ENCODE measurements around the gene GRM1. TPM values are rescaled to one million over a fixed set of nuclear protein-coding genes. Genes with fewer than 3 reads are reported as not detected.
A peak's percentile ranks its signal among the peaks of the same experiment; 100 is the strongest.

GRM1 gene
- total and polyA plus RNA-seq, 2 experiments from 2014 or later, result not detected

GRCh38 chr6:146290589-146290901 is 261.7 kb downstream of the GRM1 start:
- Histone ChIP-seq H3K27me3 (replicated peaks; ENCODE audit: insufficient read depth) (no peaks in the 10 kb centered on the region), H3K36me3 (ENCODE audit: low read depth) (no peaks in the 10 kb centered on the region), H3K4me1 (ENCODE audit: insufficient read depth) (peaks cover 15% of the 10 kb centered on the region; the same call in 1 of the 2 replicates), H3K4me2 (ENCODE audit: unreplicated experiment) (peak overlapping the region; percentile 58), H4K20me1 (ENCODE audit: insufficient read depth) (no peaks in the 10 kb centered on the region), H3F3A (ENCODE audit: insufficient read depth) (no peaks in the 10 kb centered on the region), H3K27ac (no peak overlapping the region), H3K79me2 (ENCODE audit: insufficient read depth) (no peaks in the 10 kb centered on the region), H3K9me3 (ENCODE audit: low read depth) (no peaks in the 10 kb centered on the region), H3K9me2 (ENCODE audit: insufficient read depth) (0 out of 2 replicates have a peak, but pooled peaks cover 7% of the 10 kb centered on the region), H3K4me3 (no peak overlapping the region), H2AFZ (0 out of 2 replicates have a peak overlapping the region, but pooled peaks have one; percentile 69), H3K9ac (no peak overlapping the region)
- 28 to 34% methylated on average over 2 of the region's 2 CpGs for WGBS, 2 experiments (ENCODE audit: low coverage in 1 of 2, low lambda C conversion rate in 2 of 2, missing lambda C conversion rate in 2 of 2)
- TF ChIP-seq EZH2phosphoT487 (IDR thresholded peaks at IDR 0.05; ENCODE audit: insufficient read depth, low read depth) (no peak), EZH2 (IDR thresholded peaks at IDR 0.05; ENCODE audit: insufficient read depth, poor library complexity, severe bottlenecking) (no peak)
- DNase-seq, result no peak
- in situ Hi-C loops (cut with MboI), result no loop called here

GRCh38 chr6:146292506-146292905 is 263.6 kb downstream of the GRM1 start:
- no peaks in the 10 kb centered on the region for H3F3A ChIP-seq (ENCODE audit: insufficient read depth)
- no peaks in the 10 kb centered on the region for H3K27me3 ChIP-seq (replicated peaks; ENCODE audit: insufficient read depth)
- in situ Hi-C loops (cut with MboI), result no loop called here
- H3K36me3 ChIP-seq (ENCODE audit: low read depth), result no peaks in the 10 kb centered on the region
- H3K4me2 ChIP-seq (ENCODE audit: unreplicated experiment), result no peak overlapping the region
- H2AFZ ChIP-seq, result no peak overlapping the region
- no peak overlapping the region for H3K4me3 ChIP-seq
- H3K9ac ChIP-seq, result no peak overlapping the region
- H3K27ac ChIP-seq, result no peak overlapping the region
- peaks cover 12% of the 10 kb centered on the region; the same call in 1 of the 2 replicates for H3K4me1 ChIP-seq (ENCODE audit: insufficient read depth)
- H4K20me1 ChIP-seq (ENCODE audit: insufficient read depth), result no peaks in the 10 kb centered on the region
- TF ChIP-seq EZH2 (IDR thresholded peaks at IDR 0.05; ENCODE audit: insufficient read depth, poor library complexity, severe bottlenecking), result no peak
- no peak for TF ChIP-seq EZH2phosphoT487 (IDR thresholded peaks at IDR 0.05; ENCODE audit: insufficient read depth, low read depth)
- WGBS, 2 experiments (ENCODE audit: low coverage in 1 of 2, low lambda C conversion rate in 2 of 2, missing lambda C conversion rate in 2 of 2), result 97 to 100% methylated on average over 1 of the region's 1 CpG
- H3K9me2 ChIP-seq (ENCODE audit: insufficient read depth), result 0 out of 2 replicates have a peak, but pooled peaks cover 7% of the 10 kb centered on the region
- H3K79me2 ChIP-seq (ENCODE audit: insufficient read depth), result no peaks in the 10 kb centered on the region
- DNase-seq, result no peak
- no peaks in the 10 kb centered on the region for H3K9me3 ChIP-seq (ENCODE audit: low read depth)

- Histone ChIP-seq H3K4me1 (ENCODE audit: insufficient read depth) (peaks cover under 1% of the 10 kb centered on the region; the same call in 1 of the 2 replicates), H2AFZ (no peak overlapping the region), H3K27me3 (replicated peaks; ENCODE audit: insufficient read depth) (no peaks in the 10 kb centered on the region), H3K9me2 (ENCODE audit: insufficient read depth) (0 out of 2 replicates have a peak, but pooled peaks cover 7% of the 10 kb centered on the region), H3K4me3 (no peak overlapping the region), H3K79me2 (ENCODE audit: insufficient read depth) (no peaks in the 10 kb centered on the region), H4K20me1 (ENCODE audit: insufficient read depth) (no peaks in the 10 kb centered on the region), H3K9ac (no peak overlapping the region), H3F3A (ENCODE audit: insufficient read depth) (no peaks in the 10 kb centered on the region), H3K27ac (no peak overlapping the region), H3K9me3 (ENCODE audit: low read depth) (no peaks in the 10 kb centered on the region), H3K36me3 (ENCODE audit: low read depth) (no peaks in the 10 kb centered on the region), H3K4me2 (ENCODE audit: unreplicated experiment) (no peak overlapping the region)
- WGBS, 2 experiments (ENCODE audit: low coverage in 1 of 2, low lambda C conversion rate in 2 of 2, missing lambda C conversion rate in 2 of 2), result 92% methylated on average over 4 of the region's 4 CpGs
- in situ Hi-C loops (cut with MboI), result no loop called here
- no peak for DNase-seq
- TF ChIP-seq EZH2phosphoT487 (IDR thresholded peaks at IDR 0.05; ENCODE audit: insufficient read depth, low read depth), result no peak
- TF ChIP-seq EZH2 (IDR thresholded peaks at IDR 0.05; ENCODE audit: insufficient read depth, poor library complexity, severe bottlenecking), result no peak
These were observed 266.8 kb downstream of the GRM1 start for GRCh38 chr6:146295695-146296094.

- TF ChIP-seq EZH2 (IDR thresholded peaks at IDR 0.05; ENCODE audit: insufficient read depth, poor library complexity, severe bottlenecking) (no peak), EZH2phosphoT487 (IDR thresholded peaks at IDR 0.05; ENCODE audit: insufficient read depth, low read depth) (no peak)
- Histone ChIP-seq H3K4me1 (ENCODE audit: insufficient read depth) (no peaks in the 10 kb centered on the region), H3K4me3 (no peak overlapping the region), H3K9me3 (ENCODE audit: low read depth) (no peaks in the 10 kb centered on the region), H3K79me2 (ENCODE audit: insufficient read depth) (no peaks in the 10 kb centered on the region), H2AFZ (no peak overlapping the region), H3K36me3 (ENCODE audit: low read depth) (no peaks in the 10 kb centered on the region), H3K27ac (no peak overlapping the region), H3K9ac (no peak overlapping the region), H3K27me3 (replicated peaks; ENCODE audit: insufficient read depth) (no peaks in the 10 kb centered on the region), H4K20me1 (ENCODE audit: insufficient read depth) (no peaks in the 10 kb centered on the region), H3K9me2 (ENCODE audit: insufficient read depth) (0 out of 2 replicates have a peak, but pooled peaks cover under 1% of the 10 kb centered on the region), H3F3A (ENCODE audit: insufficient read depth) (no peaks in the 10 kb centered on the region), H3K4me2 (ENCODE audit: unreplicated experiment) (no peak overlapping the region)
- peak; percentile 26 for DNase-seq
- in situ Hi-C loops (cut with MboI), result no loop called here
These were observed 269.0 kb downstream of the GRM1 start for GRCh38 chr6:146297815-146298214.

- DNase-seq, result no peak
- H3K36me3 ChIP-seq (ENCODE audit: low read depth), result no peaks in the 10 kb centered on the region
- H3K9ac ChIP-seq, result no peak overlapping the region
- WGBS, 2 experiments (ENCODE audit: low coverage in 1 of 2, low lambda C conversion rate in 2 of 2, missing lambda C conversion rate in 2 of 2), result 28 to 43% methylated on average over 3 of the region's 3 CpGs
- in situ Hi-C loops (cut with MboI), result no loop called here
- H3F3A ChIP-seq (ENCODE audit: insufficient read depth), result no peaks in the 10 kb centered on the region
- no peak overlapping the region for H2AFZ ChIP-seq
- H3K27ac ChIP-seq, result no peak overlapping the region
- no peaks in the 10 kb centered on the region for H3K9me2 ChIP-seq (ENCODE audit: insufficient read depth)
- H3K4me1 ChIP-seq (ENCODE audit: insufficient read depth), result no peaks in the 10 kb centered on the region
- no peaks in the 10 kb centered on the region for H4K20me1 ChIP-seq (ENCODE audit: insufficient read depth)
- no peaks in the 10 kb centered on the region for H3K9me3 ChIP-seq (ENCODE audit: low read depth)
- no peak for TF ChIP-seq EZH2phosphoT487 (IDR thresholded peaks at IDR 0.05; ENCODE audit: insufficient read depth, low read depth)
- no peak for TF ChIP-seq EZH2 (IDR thresholded peaks at IDR 0.05; ENCODE audit: insufficient read depth, poor library complexity, severe bottlenecking)
- no peaks in the 10 kb centered on the region for H3K27me3 ChIP-seq (replicated peaks; ENCODE audit: insufficient read depth)
- H3K4me2 ChIP-seq (ENCODE audit: unreplicated experiment), result no peak overlapping the region
- H3K79me2 ChIP-seq (ENCODE audit: insufficient read depth), result no peaks in the 10 kb centered on the region
- H3K4me3 ChIP-seq, result no peak overlapping the region
These were observed 271.7 kb downstream of the GRM1 start for GRCh38 chr6:146300521-146300920.

Data from GM23248 (cell line).